Activated CD8-positive, alpha-beta T cell treated with anti-CD3 and anti-CD28 coated beads for 36 hours (primary cell): Measurements from ENCODE around the gene LGALS1. TPM values are rescaled to one million over a fixed set of nuclear protein-coding genes. Genes with fewer than 3 reads are reported as not detected.

Source experiments
- ATAC-seq: fragments of 200-7000 bp; cut with Tn5 transposase; one replicate; pipeline ENCODE4 v1.10.0; 2021; ENCODE audit warnings: mild to moderate bottlenecking, moderate library complexity
- CTCF ChIA-PET: fragments of 350-600 bp; sonication (Branson Sonifier 250); formaldehyde crosslinking; loops from one replicate; lab custom pipeline; 2021; ENCODE audit warnings: antibody characterized with exemption; lab: Charles Lee
- POLR2A ChIA-PET: fragments of 350-600 bp; sonication (Branson Sonifier 250); formaldehyde crosslinking; loops from one replicate; lab custom pipeline; 2021; ENCODE audit warnings: antibody characterized with exemption; lab: Charles Lee
- DNase-seq: peaks from one replicate; pipeline ENCODE4 v3.0.0-alpha.2; 2020
- H3K27ac Mint-ChIP-seq: one replicate; pipeline ENCODE4 v1.8.0; 2021; ENCODE audit warnings: mild to moderate bottlenecking, mixed read lengths
- H3K27me3 Mint-ChIP-seq: one replicate; pipeline ENCODE4 v1.8.0; 2021; ENCODE audit warnings: mixed read lengths
- H3K36me3 Mint-ChIP-seq: one replicate; pipeline ENCODE4 v1.8.0; 2021; ENCODE audit warnings: low read depth, mixed read lengths
- H3K4me1 Mint-ChIP-seq: one replicate; pipeline ENCODE4 v1.8.0; 2021; ENCODE audit warnings: low read depth, mixed read lengths
- H3K4me3 Mint-ChIP-seq: one replicate; pipeline ENCODE4 v1.8.0; 2021; ENCODE audit warnings: mild to moderate bottlenecking, moderate library complexity, mixed read lengths
- H3K9me3 Mint-ChIP-seq: one replicate; pipeline ENCODE4 v1.8.0; 2021; ENCODE audit warnings: mixed read lengths
- CTCF ChIP-seq: fragments of 200-600 bp; IDR thresholded peaks from one replicate; pipeline ENCODE4 v1.8.0; 2022; ENCODE audit warnings: antibody characterized with exemption, mild to moderate bottlenecking
- intact Hi-C: fragments of 100-400 bp; cut with micrococcal nuclease; formaldehyde crosslinking; loops from one replicate; pipeline ENCODE4 v1.10.0; 2022
- total RNA-seq, 2 experiments: library from RNA; stranded (reverse); gene quantifications; one replicate each; pipeline ENCODE4 v1.2.3, GENCODE V29; 2021

Gene LGALS1
- total RNA-seq, 2 experiments from 2014 or later: 247 to 261 TPM

GRCh38 chr22:37677493-37677974 is 2.1 kb downstream of the LGALS1 start:
- intact Hi-C loops: loop anchor here (5.0 kb wide), 1 partner anchor 40 kb away; the partner anchor contains the start of gene SH3BP1
- ATAC-seq (peak; percentile 22), DNase-seq (no peak)
- CTCF ChIA-PET: interaction anchor here (1.7 to 68.1 kb wide), 3 partner anchors 16 to 52 kb away, joined by 5 to 1770 read pairs (median 9); partner anchors contain the start of genes GGA1, PDXP and SH3BP1
- Mint-ChIP-seq H3K27ac (peak overlapping the region; percentile 91), H3K4me1 (peaks cover 64% of the 10 kb centered on the region), H3K27me3 (no peaks in the 10 kb centered on the region), H3K4me3 (peak overlapping the region; percentile 77), H3K9me3 (no peaks in the 10 kb centered on the region), H3K36me3 (peaks cover 4% of the 10 kb centered on the region)
- TF ChIP-seq CTCF: no peak
- POLR2A ChIA-PET: interaction anchor here (0.7 to 8.2 kb wide), 10 partner anchors 9 to 69 kb away, joined by 3 to 49 read pairs (median 8); partner anchors contain the start of genes GGA1, NOL12 and PDXP

DNA sequence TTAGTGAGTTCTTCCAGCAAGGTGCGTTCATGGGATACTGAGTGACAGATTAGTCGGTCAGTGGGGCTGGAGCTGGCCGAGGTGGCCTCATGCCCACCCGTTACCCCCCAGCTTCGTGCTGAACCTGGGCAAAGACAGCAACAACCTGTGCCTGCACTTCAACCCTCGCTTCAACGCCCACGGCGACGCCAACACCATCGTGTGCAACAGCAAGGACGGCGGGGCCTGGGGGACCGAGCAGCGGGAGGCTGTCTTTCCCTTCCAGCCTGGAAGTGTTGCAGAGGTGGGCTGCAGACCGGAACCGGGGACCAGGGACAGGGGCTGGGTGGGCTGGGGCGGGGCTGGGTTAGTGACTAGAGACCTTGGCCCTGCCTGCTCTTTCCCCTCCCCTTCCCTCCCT is 2.9 kb downstream of the LGALS1 start:
- DNase-seq (no peak), ATAC-seq (no peak)
- Mint-ChIP-seq H3K9me3 (no peaks in the 10 kb centered on the region), H3K36me3 (peaks cover 4% of the 10 kb centered on the region), H3K4me1 (peaks cover 56% of the 10 kb centered on the region), H3K27me3 (no peaks in the 10 kb centered on the region), H3K27ac (peak overlapping the region; percentile 70), H3K4me3 (no peak overlapping the region)
- ChIA-PET POLR2A (interaction anchor here (0.7 to 3.4 kb wide), 5 partner anchors 8 to 173 kb away, joined by 3 to 13 read pairs (median 3); partner anchors contain the start of gene NOL12), CTCF (interaction anchor here (1.7 to 68.1 kb wide), 2 partner anchors 17 to 53 kb away, joined by 5 to 1770 read pairs; partner anchors contain the start of genes GGA1 and SH3BP1)
- no peak for TF ChIP-seq CTCF
- intact Hi-C loops: loop anchor here (5.0 kb wide), 1 partner anchor 41 kb away; the partner anchor contains the start of gene SH3BP1

DNA sequence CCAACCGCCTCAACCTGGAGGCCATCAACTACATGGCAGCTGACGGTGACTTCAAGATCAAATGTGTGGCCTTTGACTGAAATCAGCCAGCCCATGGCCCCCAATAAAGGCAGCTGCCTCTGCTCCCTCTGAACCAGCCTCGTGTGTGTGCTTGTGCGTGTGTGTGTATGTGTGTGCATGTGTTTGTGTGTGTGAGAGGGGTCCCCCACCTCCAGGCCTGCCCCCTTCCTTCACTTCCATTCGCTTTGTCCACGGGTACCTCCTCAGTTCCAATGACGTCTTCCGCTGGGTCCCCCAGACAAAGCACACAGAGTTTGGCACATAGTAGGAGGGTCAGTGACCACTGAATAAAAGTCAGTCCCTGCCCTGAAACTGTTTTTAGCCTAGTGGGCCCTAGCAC is 4.2 kb downstream of the LGALS1 start:
- intact Hi-C loops: loop anchor here (5.0 kb wide), 1 partner anchor 42 kb away; the partner anchor contains the start of gene SH3BP1
- Mint-ChIP-seq H3K4me1 (peaks cover 45% of the 10 kb centered on the region), H3K27ac (peak overlapping the region; percentile 35), H3K27me3 (no peaks in the 10 kb centered on the region), H3K36me3 (peaks cover 4% of the 10 kb centered on the region), H3K4me3 (no peak overlapping the region), H3K9me3 (no peaks in the 10 kb centered on the region)
- ChIA-PET CTCF (interaction anchor here (4.3 to 68.1 kb wide), 3 partner anchors 8 to 54 kb away, joined by 23 to 1770 read pairs (median 74); partner anchors contain the start of genes GGA1, PDXP and SH3BP1), POLR2A (no interaction called here)
- TF ChIP-seq CTCF: no peak
- DNase-seq: no peak
- no peak for ATAC-seq

DNA sequence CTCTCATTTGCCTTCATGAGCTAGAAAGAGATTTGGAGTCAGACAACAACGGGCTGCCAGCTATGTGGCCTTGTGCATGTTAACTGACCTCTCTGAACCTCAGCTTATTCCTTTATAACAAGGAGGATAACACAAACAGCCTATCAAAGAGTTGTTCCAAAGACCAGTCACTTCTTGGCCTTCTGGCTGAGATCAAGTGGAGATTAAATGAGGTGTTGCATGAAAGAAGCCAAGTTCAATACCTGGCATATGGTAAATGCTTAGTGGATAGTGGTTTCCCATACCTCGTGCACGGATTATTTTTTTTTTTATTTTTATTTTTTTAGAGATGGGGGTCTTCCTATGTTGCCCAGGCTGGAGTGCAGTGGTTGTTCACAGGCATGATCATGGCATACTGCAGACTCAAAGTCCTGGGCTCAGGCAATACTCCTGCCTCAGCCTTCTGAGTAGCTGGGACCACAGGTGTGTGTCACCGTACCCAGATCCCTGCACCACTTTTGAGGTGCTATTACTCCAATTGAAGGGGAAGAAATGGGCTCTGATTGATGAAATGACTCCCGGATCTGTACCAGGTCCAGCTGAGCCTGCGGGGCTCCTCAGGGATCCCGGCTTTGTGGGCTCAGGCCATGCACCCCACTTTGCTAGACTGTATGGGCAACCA is 4.9 kb downstream of the LGALS1 start:
- Mint-ChIP-seq H3K27me3 (no peaks in the 10 kb centered on the region), H3K27ac (peak overlapping the region; percentile 35), H3K9me3 (no peaks in the 10 kb centered on the region), H3K4me1 (peaks cover 39% of the 10 kb centered on the region), H3K4me3 (no peak overlapping the region), H3K36me3 (peaks cover 4% of the 10 kb centered on the region)
- intact Hi-C loops: no loop called here
- DNase-seq (no peak), ATAC-seq (no peak)
- ChIA-PET CTCF (interaction anchor here (0.9 to 68.1 kb wide), 6 partner anchors 9 to 113 kb away, joined by 3 to 1770 read pairs (median 20); partner anchors contain the start of genes GGA1, PDXP and SH3BP1), POLR2A (interaction anchor here (0.8 to 1.7 kb wide), 2 partner anchors 23 to 63 kb away, joined by 4 to 7 read pairs; no protein-coding TSS in a partner anchor)
- TF ChIP-seq CTCF: no peak
